Testis (tissue), 3 donors: ENCODE results near the gene IL13RA1. TPM values are rescaled to one million over a fixed set of nuclear protein-coding genes. Genes with fewer than 3 reads are reported as not detected.

ENCODE experiments used
- DNase-seq: peaks from one replicate; pipeline ENCODE4 v3.0.0-alpha.2; 2019
- H3K27ac ChIP-seq, 2 donors: fragments of 200-600 bp; sonication (generic); one replicate each; pipeline ENCODE4 v1.5.1; 2019
- H3K27me3 ChIP-seq: fragments of 200-600 bp; sonication (generic); one replicate; pipeline ENCODE4 v1.5.1; 2019
- H3K36me3 ChIP-seq: fragments of 200-600 bp; sonication (generic); one replicate; pipeline ENCODE4 v1.5.1; 2017; ENCODE audit warnings: low read depth; ENCODE audit errors: missing control alignments
- H3K4me1 ChIP-seq: fragments of 200-600 bp; sonication (generic); one replicate; pipeline ENCODE4 v1.5.1; 2019
- H3K4me3 ChIP-seq, 2 donors: fragments of 200-600 bp; sonication (generic); one replicate each; pipeline ENCODE4 v1.5.1; 2017 to 2019
- H3K9me3 ChIP-seq: fragments of 200-600 bp; sonication (generic); one replicate; pipeline ENCODE4 v1.5.1; 2017
- CTCF ChIP-seq, 3 experiments: fragments of 450-650 bp in 2 of 3; fragments of 200-600 bp in 1 of 3; sonication (generic) in 1 of 3; IDR thresholded peaks; one replicate each; pipeline ENCODE4 v1.5.1; 2016 to 2019; ENCODE audit warnings: antibody characterized with exemption in 3 of 3, mild to moderate bottlenecking in 2 of 3, moderate library complexity in 1 of 3
- POLR2A ChIP-seq: fragments of 450-650 bp; IDR thresholded peaks from one replicate; pipeline ENCODE4 v1.6.1; 2017; ENCODE audit warnings: antibody characterized with exemption, mild to moderate bottlenecking, moderate library complexity
- WGBS, 2 donors: methylation state at CpG; one replicate each; pipeline ENCODE4 v1.1.5; 2018; 5-methylcytosine and 5-hydroxymethylcytosine counted together
- intact Hi-C: fragments of 100-400 bp; cut with DNase I; formaldehyde crosslinking; loops from one replicate; pipeline ENCODE4 v1.15.1; 2023; ENCODE audit warnings: low total_unique reads
- polyA plus RNA-seq: library from polyadenylated mRNA; stranded (reverse); fragments of 350-450 nt; fragmentation: Illumina TruSeq; extraction: RNeasy Lipid Tissue Mini Kit (QIAGEN cat#74804); gene quantifications from one replicate; pipeline ENCODE4 v1.2.3, GENCODE V29; 2014; ENCODE audit warnings: low read depth, low replicate concordance; ENCODE audit not compliant: insufficient read depth
- total RNA-seq, 2 donors: library from RNA; depleted of rRNA; stranded (reverse); fragments of >200 nt; gene quantifications; one replicate each; pipeline ENCODE4 v1.2.3, GENCODE V29; 2016

The IL13RA1 gene
- total and polyA plus RNA-seq, 3 donors from 2014 or later: 28.8 to 37.4 (median 30.7) TPM

GRCh38 chrX:118736394-118737010 is 9.1 kb downstream of the IL13RA1 start:
- Histone ChIP-seq H3K9me3 (no peaks in the 10 kb centered on the region), H3K4me3 (no peak overlapping the region), H3K27ac (no peak overlapping the region), H3K27me3 (no peaks in the 10 kb centered on the region), H3K36me3 (no peaks in the 10 kb centered on the region), H3K4me1 (no peaks in the 10 kb centered on the region)
- 92 to 93% methylated on average over 7 of the region's 7 CpGs for WGBS, 2 donors
- TF ChIP-seq POLR2A: no peak
- no peak for TF ChIP-seq CTCF (IDR thresholded peaks at IDR 0.05)
- intact Hi-C loops: no loop called here
- no peak for DNase-seq

GRCh38 chrX:118739577-118739976 is 12.2 kb downstream of the IL13RA1 start:
- H3K4me3 ChIP-seq: no peak overlapping the region
- no peak overlapping the region for H3K27ac ChIP-seq
- H3K36me3 ChIP-seq: no peaks in the 10 kb centered on the region
- intact Hi-C loops: no loop called here
- no peaks in the 10 kb centered on the region for H3K9me3 ChIP-seq
- TF ChIP-seq POLR2A (no peak), CTCF (IDR thresholded peaks at IDR 0.05) (no peak)
- no peaks in the 10 kb centered on the region for H3K4me1 ChIP-seq
- H3K27me3 ChIP-seq: no peaks in the 10 kb centered on the region
- no peak for DNase-seq

- H3K4me1 ChIP-seq: no peaks in the 10 kb centered on the region
- H3K27ac ChIP-seq: no peak overlapping the region
- H3K9me3 ChIP-seq: no peaks in the 10 kb centered on the region
- intact Hi-C loops: no loop called here
- DNase-seq: no peak
- WGBS, 2 donors: 81 to 82% methylated on average over 4 to 5 of the region's 5 CpGs
- TF ChIP-seq POLR2A: no peak
- H3K27me3 ChIP-seq: no peaks in the 10 kb centered on the region
- H3K36me3 ChIP-seq: no peaks in the 10 kb centered on the region
- H3K4me3 ChIP-seq: no peak overlapping the region
Observed at GRCh38 chrX:118740276-118740889, 13.0 kb downstream of the IL13RA1 start.

- no peaks in the 10 kb centered on the region for H3K4me1 ChIP-seq
- WGBS, 2 donors: 61 to 79% methylated on average over 2 of the region's 2 CpGs
- no peak for DNase-seq
- H3K27ac ChIP-seq: no peak overlapping the region
- intact Hi-C loops: no loop called here
- TF ChIP-seq POLR2A (no peak), CTCF (IDR thresholded peaks at IDR 0.05) (no peak)
- H3K27me3 ChIP-seq: no peaks in the 10 kb centered on the region
- H3K36me3 ChIP-seq: no peaks in the 10 kb centered on the region
- no peak overlapping the region for H3K4me3 ChIP-seq
- H3K9me3 ChIP-seq: no peaks in the 10 kb centered on the region
Observed at GRCh38 chrX:118742176-118742575, 14.8 kb downstream of the IL13RA1 start.

- WGBS, 2 donors: 75 to 77% methylated on average over 2 of the region's 2 CpGs
- no peak for DNase-seq
- Histone ChIP-seq H3K27me3 (no peaks in the 10 kb centered on the region), H3K4me3 (no peak overlapping the region), H3K27ac (no peak overlapping the region), H3K4me1 (no peaks in the 10 kb centered on the region), H3K36me3 (no peaks in the 10 kb centered on the region), H3K9me3 (no peaks in the 10 kb centered on the region)
- TF ChIP-seq CTCF (IDR thresholded peaks at IDR 0.05): no peak
- no peak for TF ChIP-seq POLR2A
- intact Hi-C loops: no loop called here
Observed at GRCh38 chrX:118745570-118745969, 18.2 kb downstream of the IL13RA1 start.
